Germinal center (tissue), 1 donor: ENCODE measurements around the gene CACNA1D.
"Not testable (repeated sequence)": the region's sequence is repeated elsewhere in the genome, so short reads cannot be mapped to it uniquely, and the experiment has no call there.

ENCODE experiments used
- DNase-seq: peaks from one replicate; pipeline ENCODE4 v3.0.0; 2012; ENCODE audit warnings: mixed read lengths, low spot score

CACNA1D gene

GRCh38 chr3:53657651-53658050, 163.2 kb downstream of the CACNA1D start:
- no peak for DNase-seq

GRCh38 chr3:53658613-53659193, 164.3 kb downstream of the CACNA1D start:
- DNase-seq: no peak

GRCh38 chr3:53659996-53660395, 165.6 kb downstream of the CACNA1D start:
- no peak for DNase-seq

- no peak for DNase-seq
Measured at GRCh38 chr3:53661480-53661879, 167.1 kb downstream of the CACNA1D start.

- not testable (repeated sequence) for DNase-seq
Measured at GRCh38 chr3:53664812-53665211, 170.4 kb downstream of the CACNA1D start.

GRCh38 chr3:53665608-53666425, 171.4 kb downstream of the CACNA1D start:
- DNase-seq: no peak

- DNase-seq: no peak
Measured at GRCh38 chr3:53668872-53669271, 174.5 kb downstream of the CACNA1D start.

- no peak for DNase-seq
Measured at GRCh38 chr3:53670721-53671120, 176.3 kb downstream of the CACNA1D start.

- DNase-seq: no peak
Measured at GRCh38 chr3:53671192-53671960, 177.0 kb downstream of the CACNA1D start.

- no peak for DNase-seq
Measured at GRCh38 chr3:53671961-53672299, 177.5 kb downstream of the CACNA1D start.

- no peak for DNase-seq
Measured at GRCh38 chr3:53672981-53673380, 178.6 kb downstream of the CACNA1D start.

- no peak for DNase-seq
Measured at GRCh38 chr3:53673722-53674350, 179.4 kb downstream of the CACNA1D start.

GRCh38 chr3:53674582-53674981, 180.2 kb downstream of the CACNA1D start:
- no peak for DNase-seq

GRCh38 chr3:53675022-53675697, 180.7 kb downstream of the CACNA1D start:
- no peak for DNase-seq

- no peak for DNase-seq
Measured at GRCh38 chr3:53675942-53676341, 181.5 kb downstream of the CACNA1D start.

GRCh38 chr3:53677413-53677812, 183.0 kb downstream of the CACNA1D start:
- DNase-seq: no peak

GRCh38 chr3:53680028-53680427, 185.6 kb downstream of the CACNA1D start:
- DNase-seq: no peak

- no peak for DNase-seq
Measured at GRCh38 chr3:53682807-53683206, 188.4 kb downstream of the CACNA1D start.

- no peak for DNase-seq
Measured at GRCh38 chr3:53688066-53688465, 193.7 kb downstream of the CACNA1D start.

- no peak for DNase-seq
Measured at GRCh38 chr3:53688989-53689388, 194.6 kb downstream of the CACNA1D start.

- DNase-seq: no peak
Measured at GRCh38 chr3:53689681-53690080, 195.3 kb downstream of the CACNA1D start.

- DNase-seq: no peak
Measured at GRCh38 chr3:53690521-53690920, 196.1 kb downstream of the CACNA1D start.
